DOHH2 (cell line): ENCODE measurements around the gene CLCN2.

Experiments
- H3F3A ChIP-seq: fragments of 200-600 bp; sonication (generic), shearing (Covaris generic); 2 replicates; pipeline ENCODE4 v1.6.0; 2016; ENCODE audit warnings: antibody characterized with exemption, mild to moderate bottlenecking; ENCODE audit not compliant: control insufficient read depth, insufficient read depth
- H3K27ac ChIP-seq: fragments of 200-600 bp; sonication (generic); 2 replicates; pipeline ENCODE4 v1.5.1; 2014; ENCODE audit warnings: low read depth, mild to moderate bottlenecking, low read length, moderate library complexity
- H3K27me3 ChIP-seq: fragments of 200-600 bp; sonication (generic); 2 replicates; pipeline ENCODE4 v1.6.1; 2014; ENCODE audit warnings: mild to moderate bottlenecking, low read length, mixed read lengths; ENCODE audit not compliant: control insufficient read depth
- H3K36me3 ChIP-seq: fragments of 200-600 bp; sonication (generic); 2 replicates; pipeline ENCODE4 v1.6.1; 2014; ENCODE audit warnings: mild to moderate bottlenecking, low read length, moderate library complexity, mixed read lengths; ENCODE audit not compliant: control insufficient read depth
- H3K4me1 ChIP-seq: fragments of 200-600 bp; sonication (generic); 2 replicates; pipeline ENCODE4 v1.6.1; 2014; ENCODE audit warnings: mild to moderate bottlenecking, low read length, mixed read lengths; ENCODE audit not compliant: control insufficient read depth
- H3K4me2 ChIP-seq: fragments of 200-600 bp; sonication (generic); 2 replicates; pipeline ENCODE4 v1.6.0; 2014; ENCODE audit warnings: mild to moderate bottlenecking, low read length, moderate library complexity
- H3K4me3 ChIP-seq: fragments of 200-600 bp; sonication (generic); 2 replicates; pipeline ENCODE4 v1.5.1; 2014; ENCODE audit warnings: mild to moderate bottlenecking, low read length, mixed read lengths
- H3K79me2 ChIP-seq: fragments of 200-600 bp; sonication (generic); 2 replicates; pipeline ENCODE4 v1.6.1; 2014; ENCODE audit warnings: mild to moderate bottlenecking, low read length, mixed read lengths; ENCODE audit not compliant: control insufficient read depth
- H3K9me2 ChIP-seq: fragments of 200-600 bp; sonication (generic); replicated peaks from 2 replicates; pipeline ENCODE4 v1.6.1; 2014; ENCODE audit warnings: mild to moderate bottlenecking, low read length, mixed read lengths; ENCODE audit not compliant: control insufficient read depth
- H3K9me3 ChIP-seq: fragments of 200-600 bp; sonication (generic); 2 replicates; pipeline ENCODE4 v1.6.1; 2014; ENCODE audit warnings: antibody characterized with exemption, low read length, mixed read lengths; ENCODE audit not compliant: control insufficient read depth, insufficient read depth
- H4K20me1 ChIP-seq: fragments of 200-600 bp; sonication (generic); 2 replicates; pipeline ENCODE4 v1.6.0; 2014; ENCODE audit warnings: low read depth, mild to moderate bottlenecking, antibody characterized with exemption, low read length, moderate library complexity; ENCODE audit not compliant: control insufficient read depth, insufficient read depth
- EZH2phosphoT487 ChIP-seq: fragments of 200-600 bp; sonication (generic); IDR thresholded peaks from 2 replicates; pipeline ENCODE4 v1.6.1; 2017; ENCODE audit warnings: borderline replicate concordance, mild to moderate bottlenecking, antibody characterized with exemption, low read length, moderate library complexity, mixed read lengths
- TF ChIP-seq, protein P1 (sequence below): fragments of 200-600 bp; sonication (generic); IDR thresholded peaks from one replicate; pipeline ENCODE4 v1.5.1; 2014; ENCODE audit warnings: antibody characterized with exemption, mild to moderate bottlenecking, low read depth, low read length; ENCODE audit not compliant: poor library complexity, severe bottlenecking

The CLCN2 gene

DNA sequence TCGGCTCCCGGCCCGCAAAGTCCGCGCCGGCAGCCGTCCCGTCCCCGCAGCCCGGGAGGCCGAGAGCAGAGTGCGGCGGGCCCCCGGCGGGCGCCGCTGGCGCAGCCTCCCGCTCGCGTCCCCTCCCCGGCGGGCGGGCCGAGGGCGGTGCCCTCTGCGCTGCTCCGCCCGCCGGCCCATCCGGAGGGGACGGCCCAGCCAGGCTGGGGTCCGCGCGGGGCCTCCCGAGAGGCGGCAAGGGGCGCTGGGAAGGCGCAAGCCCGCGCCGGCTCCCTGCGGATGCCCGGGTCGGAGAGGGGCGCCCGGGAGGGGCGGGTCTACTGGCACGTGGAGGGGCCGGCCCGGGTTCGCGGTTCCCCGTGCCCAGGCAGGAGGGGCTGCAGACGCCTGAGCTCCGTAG, at the start of gene CLCN2, which contains the start of gene POLR2H:
TSS of gene CLCN2 (minus strand) at position 74 of the 400 bp plus-strand sequence. CDS start 126 bp downstream, outside the sequence.
TSS of gene POLR2H (plus strand) at position 179 of the 400 bp plus-strand sequence. CDS start 1,783 bp downstream, outside the sequence.
- H3K4me2 ChIP-seq: peak within 1 kb of the TSS; percentile 77
- H3K4me3 ChIP-seq: peak within 1 kb of the TSS; percentile 76
- no peaks in the 10 kb centered on the region for H3K9me2 ChIP-seq
- H4K20me1 ChIP-seq: peaks cover 6% of the 10 kb centered on the region; the same call in 1 of the 2 replicates
- H3F3A ChIP-seq: no peaks in the 10 kb centered on the region
- H3K79me2 ChIP-seq: peaks cover 34% of the 10 kb centered on the region
- TF ChIP-seq, protein P1, sequence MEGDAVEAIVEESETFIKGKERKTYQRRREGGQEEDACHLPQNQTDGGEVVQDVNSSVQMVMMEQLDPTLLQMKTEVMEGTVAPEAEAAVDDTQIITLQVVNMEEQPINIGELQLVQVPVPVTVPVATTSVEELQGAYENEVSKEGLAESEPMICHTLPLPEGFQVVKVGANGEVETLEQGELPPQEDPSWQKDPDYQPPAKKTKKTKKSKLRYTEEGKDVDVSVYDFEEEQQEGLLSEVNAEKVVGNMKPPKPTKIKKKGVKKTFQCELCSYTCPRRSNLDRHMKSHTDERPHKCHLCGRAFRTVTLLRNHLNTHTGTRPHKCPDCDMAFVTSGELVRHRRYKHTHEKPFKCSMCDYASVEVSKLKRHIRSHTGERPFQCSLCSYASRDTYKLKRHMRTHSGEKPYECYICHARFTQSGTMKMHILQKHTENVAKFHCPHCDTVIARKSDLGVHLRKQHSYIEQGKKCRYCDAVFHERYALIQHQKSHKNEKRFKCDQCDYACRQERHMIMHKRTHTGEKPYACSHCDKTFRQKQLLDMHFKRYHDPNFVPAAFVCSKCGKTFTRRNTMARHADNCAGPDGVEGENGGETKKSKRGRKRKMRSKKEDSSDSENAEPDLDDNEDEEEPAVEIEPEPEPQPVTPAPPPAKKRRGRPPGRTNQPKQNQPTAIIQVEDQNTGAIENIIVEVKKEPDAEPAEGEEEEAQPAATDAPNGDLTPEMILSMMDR: no peak
- no peak for TF ChIP-seq EZH2phosphoT487
- peaks cover 22% of the 10 kb centered on the region for H3K4me1 ChIP-seq
- peak within 1 kb of the TSS; percentile 67 for H3K27ac ChIP-seq
- peaks cover 34% of the 10 kb centered on the region for H3K36me3 ChIP-seq
- H3K9me3 ChIP-seq: no peaks in the 10 kb centered on the region
- H3K27me3 ChIP-seq: no peaks in the 10 kb centered on the region

DNA sequence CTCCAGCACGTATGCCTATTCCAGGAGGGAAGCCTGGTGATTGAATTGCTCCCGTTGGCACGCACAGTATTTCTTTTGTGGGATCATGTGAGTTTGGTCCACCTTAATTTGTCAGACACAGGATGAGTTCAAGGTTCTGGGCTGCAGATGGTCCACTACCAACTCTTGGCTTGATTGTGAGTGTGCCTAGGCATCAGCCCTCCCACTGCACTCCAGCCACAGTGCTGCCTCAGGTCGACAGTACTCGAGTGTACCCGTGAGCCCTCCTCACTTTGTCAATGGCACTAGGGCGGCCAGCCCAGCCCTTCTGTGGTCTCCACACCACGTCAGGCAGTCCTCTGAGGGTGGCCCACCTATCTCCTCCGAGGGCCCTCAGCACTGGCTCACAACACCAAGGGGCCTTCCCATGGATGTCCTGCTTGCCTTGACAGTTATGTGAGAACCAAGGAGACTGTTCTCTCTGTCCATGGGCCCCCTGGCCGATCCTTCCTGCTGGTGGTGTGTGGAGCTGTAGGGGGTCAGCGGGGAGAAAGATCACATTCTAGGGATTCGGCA, 48.6 kb upstream of the CLCN2 start:
- no peaks in the 10 kb centered on the region for H3K9me2 ChIP-seq
- no peak for TF ChIP-seq EZH2phosphoT487
- TF ChIP-seq, protein P1: no peak
- no peak overlapping the region for H3K4me3 ChIP-seq
- no peak overlapping the region for H3K4me2 ChIP-seq
- no peaks in the 10 kb centered on the region for H3K9me3 ChIP-seq
- H3K36me3 ChIP-seq: no peaks in the 10 kb centered on the region
- H3K27ac ChIP-seq: no peak overlapping the region
- H3K79me2 ChIP-seq: no peaks in the 10 kb centered on the region
- no peaks in the 10 kb centered on the region for H3K27me3 ChIP-seq
- H3K4me1 ChIP-seq: no peaks in the 10 kb centered on the region
- no peaks in the 10 kb centered on the region for H3F3A ChIP-seq
- no peaks in the 10 kb centered on the region for H4K20me1 ChIP-seq

DNA sequence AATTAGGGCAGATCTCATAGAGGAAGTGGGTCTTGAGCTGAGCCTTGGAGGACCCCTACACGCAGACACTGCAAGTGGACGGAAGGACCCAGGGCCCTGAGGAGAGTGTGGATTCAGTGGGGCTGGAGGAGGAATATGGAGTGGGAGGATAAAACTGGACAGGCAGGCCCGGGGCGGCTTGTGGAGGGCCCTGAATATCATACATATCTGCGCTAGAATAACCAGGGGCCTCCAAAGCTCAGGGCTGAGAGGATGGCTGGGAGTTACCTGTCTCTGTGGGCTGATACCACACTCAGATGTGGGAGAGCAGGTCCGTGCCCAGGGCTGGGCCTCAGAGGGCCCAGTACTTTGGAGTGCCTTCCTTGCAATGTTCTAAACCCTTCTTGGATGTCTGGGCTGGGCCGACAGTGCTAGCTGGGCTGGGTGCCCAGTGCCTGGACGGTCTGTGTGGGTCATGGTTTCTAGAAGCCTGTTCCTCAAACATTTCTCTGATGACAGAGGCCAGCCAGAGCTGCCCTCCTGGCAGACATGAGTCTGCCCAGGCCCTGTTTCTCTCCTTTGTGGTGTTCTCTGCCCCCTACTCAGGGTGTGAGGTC, 48.0 kb upstream of the CLCN2 start:
- Histone ChIP-seq H3K4me1 (no peaks in the 10 kb centered on the region), H3K27me3 (no peaks in the 10 kb centered on the region), H4K20me1 (no peaks in the 10 kb centered on the region), H3K79me2 (no peaks in the 10 kb centered on the region), H3F3A (no peaks in the 10 kb centered on the region), H3K4me3 (no peak overlapping the region), H3K9me3 (no peaks in the 10 kb centered on the region), H3K36me3 (no peaks in the 10 kb centered on the region), H3K4me2 (no peak overlapping the region), H3K9me2 (no peaks in the 10 kb centered on the region), H3K27ac (no peak overlapping the region)
- TF ChIP-seq, protein P1: no peak
- TF ChIP-seq EZH2phosphoT487: no peak
